Islet precursor cell (in vitro differentiated cells): ENCODE data around the gene GRIFIN.

ENCODE experiments used
- DNase-seq: peaks from one replicate; pipeline ENCODE4 v3.0.0-alpha.2; 2018

The GRIFIN gene, protein sequence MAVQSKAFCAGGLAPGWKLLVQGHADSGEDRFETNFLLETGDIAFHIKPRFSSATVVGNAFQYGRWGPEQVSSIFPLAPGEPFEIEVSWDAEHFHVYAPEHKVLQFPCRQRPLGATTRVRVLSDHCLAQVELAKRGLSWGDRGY

DNA sequence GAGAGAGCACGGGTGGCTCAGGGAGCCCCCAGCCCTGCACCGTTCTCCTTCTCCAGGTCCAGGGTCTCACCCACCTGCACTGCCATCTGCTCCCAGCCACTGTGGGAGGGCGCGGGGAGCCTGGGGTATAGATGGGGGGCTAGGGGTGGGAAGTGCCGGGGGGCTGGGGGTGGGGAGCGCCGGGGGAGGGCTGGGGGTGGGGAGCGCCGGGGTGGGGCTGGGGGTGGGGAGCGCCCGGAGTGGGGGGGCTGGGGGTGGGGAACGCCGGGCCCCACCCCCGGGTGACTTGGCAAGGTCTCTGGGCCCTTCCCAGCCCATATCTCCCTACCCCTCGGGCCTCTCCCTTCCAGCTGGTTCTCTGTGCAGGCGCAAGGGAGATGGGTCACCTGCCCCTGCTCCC lies at the start of gene GRIFIN:
Gene GRIFIN (minus strand): TSS at position 101 of the 400 bp plus-strand sequence. CDS start 15 bp downstream, at position 86.
- DNase-seq, result peak; percentile 40

DNA sequence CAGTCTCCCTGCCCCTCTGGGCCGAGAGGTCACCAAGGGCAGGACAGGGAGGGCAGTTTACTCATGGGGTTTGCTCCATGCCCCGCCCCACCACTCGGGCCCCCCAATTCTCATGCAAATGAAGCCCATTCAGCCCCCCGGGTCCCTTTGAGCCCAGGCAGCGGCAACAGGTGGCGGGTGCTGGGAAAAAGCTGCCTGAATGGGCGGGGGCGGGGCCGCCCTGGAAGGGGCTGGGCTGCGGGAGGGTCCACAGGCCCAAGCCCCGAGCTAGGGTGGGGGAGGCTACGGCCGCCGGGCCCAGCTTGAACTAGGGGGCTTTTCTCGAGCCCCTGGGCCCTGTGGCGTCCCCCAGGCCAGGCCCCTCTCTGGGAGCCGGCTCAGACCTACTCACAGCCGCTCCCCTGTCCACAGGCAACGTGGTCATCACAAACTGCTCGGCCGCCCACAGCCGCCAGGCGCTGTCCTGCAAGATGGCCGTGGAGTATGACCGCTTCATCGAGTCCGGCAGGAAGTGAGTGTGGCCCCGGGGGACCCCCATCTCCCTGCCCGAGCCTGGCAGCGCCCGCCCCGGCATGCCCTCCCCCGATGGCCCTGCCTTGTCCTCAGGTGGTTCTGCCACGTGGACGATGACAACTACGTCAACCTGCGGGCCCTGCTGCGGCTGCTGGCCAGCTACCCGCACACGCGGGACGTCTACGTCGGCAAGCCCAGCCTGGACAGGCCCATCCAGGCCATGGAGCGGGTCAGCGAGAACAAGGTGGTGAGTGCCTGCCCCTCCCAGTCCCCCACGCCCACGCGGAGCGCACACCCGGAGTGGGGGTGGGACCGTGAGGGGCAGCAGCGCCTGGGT lies 48.8 kb upstream of the GRIFIN start:
- no peak for DNase-seq

DNA sequence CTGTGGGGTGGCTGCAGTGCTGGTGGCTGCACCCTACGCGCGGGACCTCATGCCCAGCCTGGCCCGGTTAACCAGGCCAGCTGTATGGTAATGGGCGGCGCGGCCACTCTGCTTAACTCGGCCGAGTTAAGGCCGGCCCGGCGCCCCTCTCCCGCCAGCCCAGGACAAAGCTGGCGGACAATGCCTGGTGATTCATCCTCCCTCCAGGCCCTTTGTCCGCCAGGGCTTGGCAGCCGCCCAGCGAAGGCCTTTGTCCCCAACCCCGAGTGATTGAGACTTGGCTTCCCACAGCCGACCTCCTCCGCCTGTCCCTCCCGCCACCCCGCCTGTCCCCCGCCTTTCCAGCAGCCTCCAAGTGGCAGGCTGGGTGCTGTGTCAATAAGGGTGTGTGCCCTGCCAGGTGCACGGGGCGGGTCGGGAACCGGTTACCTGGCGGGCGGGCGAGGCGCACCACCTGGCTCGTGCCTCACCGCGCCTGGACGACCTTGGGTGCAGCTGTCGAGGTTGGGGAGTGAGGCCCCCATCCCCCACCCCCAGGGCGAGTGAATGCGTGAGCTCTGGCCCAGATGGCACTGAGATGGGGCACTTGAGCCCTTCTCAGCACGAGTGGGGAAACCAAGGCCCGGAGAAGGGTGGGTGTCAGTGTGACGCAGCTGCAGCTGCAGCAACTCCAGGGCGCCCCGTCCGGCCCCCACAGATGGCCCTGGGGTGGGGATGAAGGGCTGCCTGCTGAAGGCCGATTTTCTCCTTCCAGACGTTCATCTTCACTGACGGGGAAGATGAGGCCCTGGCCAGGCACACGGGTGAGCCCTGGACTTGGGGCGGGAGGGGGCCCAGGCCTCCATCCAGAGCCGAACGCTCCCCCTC lies 48.0 kb upstream of the GRIFIN start:
- peak; percentile 90 for DNase-seq

- peak; percentile 83 for DNase-seq
Observed at GRCh38 chr7:2523461-2523936, 47.3 kb upstream of the GRIFIN start.

DNA sequence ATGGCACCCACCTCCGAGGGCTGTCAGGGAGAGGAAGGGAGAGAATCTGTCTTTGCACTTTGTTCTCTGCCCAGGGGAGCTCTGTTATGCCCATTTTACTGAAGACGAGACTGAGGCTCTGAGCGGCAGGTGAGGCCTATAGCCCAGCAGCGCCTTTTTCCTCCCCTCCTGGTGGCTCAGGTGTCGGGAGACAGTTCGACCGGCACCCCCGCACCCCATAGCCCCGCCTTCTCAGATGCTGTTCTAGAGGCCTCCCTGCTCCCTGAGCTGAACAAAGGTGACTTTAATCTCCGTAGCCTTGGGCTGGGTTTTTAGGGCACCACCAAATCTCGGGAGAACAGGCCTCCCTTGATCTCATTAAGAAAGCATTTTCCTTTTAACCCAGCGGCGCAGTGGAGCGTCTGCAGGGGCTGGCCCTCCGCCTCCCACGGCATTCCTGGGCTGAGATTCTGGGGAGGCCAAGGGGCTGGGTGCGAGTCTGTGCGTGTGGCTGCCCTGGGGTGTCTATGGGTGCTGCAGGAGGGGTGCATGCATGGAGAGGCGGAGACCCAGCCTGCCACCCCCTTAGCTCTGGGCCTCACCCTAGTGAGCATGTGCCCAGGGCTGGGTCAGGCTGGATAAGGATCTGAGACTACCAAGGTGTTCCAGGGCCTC lies 46.7 kb upstream of the GRIFIN start:
- peak; percentile 94 for DNase-seq

- DNase-seq, result no peak
Observed at GRCh38 chr7:2521952-2522591, 45.9 kb upstream of the GRIFIN start.

DNA sequence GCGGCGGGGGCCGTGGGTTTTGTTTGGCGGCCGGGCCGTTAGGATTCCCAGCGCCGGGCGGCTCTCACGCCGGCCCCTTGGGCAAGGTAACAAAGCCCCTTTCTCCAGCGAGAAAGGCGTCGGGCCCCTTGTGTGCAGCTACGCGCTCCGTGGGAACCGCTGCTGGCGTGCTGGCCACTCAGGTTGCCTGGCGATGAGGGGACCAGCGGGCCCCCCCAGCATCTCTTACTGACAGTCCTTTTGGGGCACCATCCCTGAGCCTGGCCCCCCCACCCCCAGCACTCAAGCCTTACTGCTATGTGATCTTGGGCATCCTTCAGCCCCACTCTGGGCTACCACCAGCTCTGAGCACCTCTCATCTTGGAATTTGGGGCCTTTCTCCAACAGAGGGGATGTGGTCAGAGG lies 45.1 kb upstream of the GRIFIN start:
- no peak for DNase-seq

GRCh38 chr7:2520761-2521290 lies 44.6 kb upstream of the GRIFIN start:
- DNase-seq, result no peak

DNA sequence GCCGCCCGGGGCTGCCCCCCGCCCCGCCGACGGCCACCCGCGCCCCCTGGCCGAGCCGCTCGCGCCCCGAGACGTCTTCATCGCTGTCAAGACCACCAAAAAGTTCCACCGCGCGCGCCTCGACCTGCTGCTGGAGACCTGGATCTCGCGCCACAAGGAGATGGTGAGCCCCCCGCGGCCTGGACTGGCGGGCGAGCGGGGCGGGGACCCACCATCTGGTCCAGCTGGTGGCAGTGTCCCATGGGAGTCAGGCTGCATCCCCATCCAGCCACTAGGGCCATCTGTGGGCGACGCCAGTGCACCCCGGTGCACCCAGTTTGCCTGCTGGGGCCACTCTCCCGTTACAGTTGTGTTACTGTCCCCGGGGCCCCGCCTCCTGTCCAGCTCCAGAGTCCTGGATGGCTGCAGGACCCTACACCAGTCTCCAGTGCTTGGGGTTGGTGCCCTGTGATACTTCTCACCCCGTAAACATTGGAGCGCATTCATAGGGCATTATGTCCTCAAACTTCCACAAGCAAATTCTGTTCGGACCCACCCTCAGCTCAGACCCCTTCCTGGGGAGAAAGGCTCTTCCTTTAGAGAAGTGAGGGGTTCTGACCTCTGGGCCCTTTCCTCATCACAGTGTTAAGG lies 44.0 kb upstream of the GRIFIN start:
- peak; percentile 77 for DNase-seq

DNA sequence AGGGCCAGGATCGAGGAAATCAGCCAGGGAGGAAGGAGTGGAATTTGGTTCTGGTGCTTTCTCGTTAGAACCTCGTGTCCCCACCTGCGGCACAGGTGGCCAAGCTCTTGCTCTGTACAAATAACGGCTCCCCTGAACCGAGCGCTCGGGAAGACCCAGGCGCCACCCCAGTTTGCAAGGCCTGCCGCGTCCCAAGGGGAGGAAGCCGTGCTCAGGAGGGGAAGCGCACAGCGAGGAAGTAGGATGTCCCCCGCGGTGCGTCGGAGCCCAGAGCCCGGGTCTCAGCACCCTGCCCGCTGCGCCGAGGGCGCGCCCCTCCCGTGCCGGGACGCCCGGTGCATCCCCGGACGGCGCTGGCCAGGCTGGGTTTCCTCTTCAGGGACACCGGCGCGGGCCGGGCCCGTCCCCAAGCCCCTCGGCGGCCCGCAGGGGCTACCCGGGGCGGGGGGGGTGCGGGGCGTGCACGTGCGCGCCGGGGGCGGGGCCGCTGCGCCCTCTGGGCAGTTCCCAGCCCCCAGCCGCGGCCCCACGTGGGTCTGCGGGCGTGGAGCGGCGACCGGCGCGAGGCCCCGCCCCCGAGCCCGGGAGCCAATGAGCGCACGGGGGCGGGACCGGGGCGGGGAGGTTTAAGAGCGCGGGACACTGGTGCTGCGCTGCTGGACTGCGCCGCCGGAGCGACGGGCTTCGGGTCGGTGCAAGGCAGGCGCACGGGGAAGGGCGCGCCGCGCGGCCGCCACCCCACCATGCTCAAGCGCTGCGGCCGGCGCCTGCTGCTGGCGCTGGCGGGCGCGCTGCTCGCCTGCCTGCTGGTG lies 43.1 kb upstream of the GRIFIN start, which contains the start of gene LFNG:
Gene LFNG (plus strand): TSS at position 656 of the 812 bp plus-strand sequence. CDS start 88 bp downstream, at position 744.
- DNase-seq, result peak; percentile 92

GRCh38 chr7:2518737-2519118 lies 42.5 kb upstream of the GRIFIN start:
- DNase-seq, result no peak

GRCh38 chr7:2517678-2518507 lies 41.7 kb upstream of the GRIFIN start:
- DNase-seq, result no peak

DNA sequence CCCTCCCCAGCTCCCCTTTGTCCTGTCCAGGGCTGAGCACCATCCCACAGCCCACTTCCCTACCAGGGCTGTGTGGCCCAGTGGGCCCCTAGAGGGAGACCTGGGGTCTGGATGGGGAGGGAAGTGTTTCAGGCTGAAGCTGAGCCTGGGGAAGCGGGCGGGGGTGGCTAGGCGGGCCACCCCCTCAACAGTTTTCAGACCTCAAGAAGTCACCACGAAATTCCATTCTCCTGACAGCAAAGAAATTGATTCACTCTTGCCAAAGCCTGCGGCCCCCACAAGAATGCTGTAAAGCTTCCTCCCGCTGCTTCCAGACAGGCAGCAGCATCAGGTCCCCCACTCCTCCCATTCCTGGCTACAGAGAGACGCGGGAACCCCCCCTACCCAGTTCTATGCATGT lies 40.8 kb upstream of the GRIFIN start:
- DNase-seq, result peak; percentile 88

GRCh38 chr7:2516194-2516555 lies 40.0 kb upstream of the GRIFIN start:
- DNase-seq, result no peak

DNA sequence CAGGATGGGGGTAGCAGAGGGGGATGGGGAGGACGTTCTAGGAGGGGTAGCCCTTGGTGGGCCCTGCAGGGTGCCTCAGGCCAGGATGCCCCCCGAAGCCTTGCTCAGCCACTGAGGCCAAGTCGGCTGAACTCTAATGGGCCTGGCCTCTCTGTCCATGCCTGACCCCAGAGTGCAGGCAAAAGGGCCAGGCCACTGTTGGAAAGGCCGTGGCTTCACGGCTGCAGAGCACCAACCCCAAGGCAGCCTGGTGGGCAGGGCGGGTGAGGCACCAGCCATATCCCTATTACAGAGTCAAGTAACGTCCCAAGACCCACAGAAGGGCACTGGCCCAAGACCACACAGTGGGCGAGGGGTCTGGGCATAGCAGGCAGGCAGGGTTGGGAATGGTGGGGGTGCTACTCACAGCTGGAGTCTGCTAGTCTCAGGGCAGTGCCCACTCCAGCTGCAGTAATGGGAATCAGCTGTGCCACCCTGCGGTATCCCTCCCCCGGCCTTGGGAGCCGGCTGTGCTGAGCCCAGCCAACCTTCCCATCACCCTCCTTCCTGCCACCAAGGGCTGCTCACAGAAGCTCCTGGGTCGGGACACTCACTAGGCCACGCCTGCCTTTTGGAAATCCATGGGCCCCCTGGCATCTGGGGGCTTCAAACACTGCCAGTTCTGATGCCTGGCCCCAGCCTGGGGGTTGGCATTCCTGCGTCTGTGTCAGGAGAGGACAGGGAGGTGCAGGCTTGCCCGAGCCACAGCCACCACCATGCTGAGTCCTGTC lies 39.4 kb upstream of the GRIFIN start:
- DNase-seq, result no peak

DNA sequence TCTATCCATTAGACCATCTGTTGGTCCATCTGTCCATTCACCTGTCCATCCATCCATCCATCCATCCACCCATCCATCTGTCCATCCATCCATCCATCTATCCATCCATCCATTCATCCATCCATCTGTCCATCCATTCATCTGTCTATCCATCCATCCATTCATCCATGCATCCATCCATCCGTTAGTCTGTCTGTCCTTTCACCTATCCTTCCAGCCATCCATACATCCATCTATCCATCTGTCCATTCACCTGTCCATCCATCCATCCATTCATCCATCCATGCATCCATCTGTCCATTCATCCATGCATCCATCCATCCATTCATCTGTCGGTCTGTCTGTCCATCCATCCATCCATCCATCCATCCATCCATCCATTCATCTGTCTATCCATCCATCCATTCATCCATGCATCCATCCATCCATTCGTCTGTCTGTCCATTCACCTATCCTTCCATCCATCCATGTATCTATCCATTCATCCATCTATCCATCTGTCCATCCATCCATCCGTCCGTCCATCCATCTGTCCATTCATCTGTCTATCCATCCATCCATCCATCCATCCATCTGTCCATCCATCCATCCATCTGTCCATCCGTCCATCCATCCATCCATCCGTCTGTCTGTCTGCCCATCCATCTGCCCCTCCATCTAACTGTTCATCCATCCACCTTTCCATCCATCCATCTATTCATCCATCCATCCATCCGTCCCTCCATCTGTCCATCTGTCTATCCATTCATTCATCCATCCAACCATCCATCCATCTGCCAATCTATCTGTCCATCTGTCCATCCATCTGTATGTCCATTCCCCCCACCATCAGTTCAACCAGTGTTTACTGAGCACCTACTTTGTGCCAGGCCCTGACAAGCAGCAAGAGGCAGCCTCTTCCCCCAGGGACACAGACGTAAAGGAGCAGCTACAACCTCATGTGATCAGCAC lies 38.5 kb upstream of the GRIFIN start:
- DNase-seq, result no peak

GRCh38 chr7:2513702-2514101 lies 37.5 kb upstream of the GRIFIN start:
- DNase-seq, result no peak

GRCh38 chr7:2512713-2513112 lies 36.5 kb upstream of the GRIFIN start:
- DNase-seq, result no peak
